Neural crest cell (in vitro differentiated cells): ENCODE results near the gene IER3. TPM values are rescaled to one million over a fixed set of nuclear protein-coding genes. Genes with fewer than 3 reads are reported as not detected.

Source experiments
- DNase-seq: peaks from one replicate; pipeline ENCODE4 v3.0.0; 2021; ENCODE audit warnings: low read depth, mixed read lengths, low spot score
- H3K27ac Mint-ChIP-seq: one replicate; pipeline ENCODE4 v1.8.0; 2021; ENCODE audit warnings: mild to moderate bottlenecking, mixed read lengths; ENCODE audit not compliant: unreplicated experiment
- H3K27me3 Mint-ChIP-seq: 2 replicates; pipeline ENCODE4 v1.8.0; 2021; ENCODE audit warnings: low read depth, mild to moderate bottlenecking, mixed read lengths
- H3K36me3 Mint-ChIP-seq: 2 replicates; pipeline ENCODE4 v1.8.0; 2021; ENCODE audit warnings: low read depth, mild to moderate bottlenecking, mixed read lengths
- H3K4me1 Mint-ChIP-seq: 2 replicates; pipeline ENCODE4 v1.8.0; 2021; ENCODE audit warnings: mixed read lengths
- H3K4me3 Mint-ChIP-seq: one replicate; pipeline ENCODE4 v1.8.0; 2021; ENCODE audit warnings: mild to moderate bottlenecking, mixed read lengths
- H3K9me3 Mint-ChIP-seq: 2 replicates; pipeline ENCODE4 v1.8.0; 2021; ENCODE audit warnings: mixed read lengths
- CTCF ChIP-seq: fragments of 200-600 bp; sonication (generic); conservative IDR thresholded peaks from 2 replicates; pipeline ENCODE4 v1.5.0; 2021; ENCODE audit warnings: antibody characterized with exemption, mild to moderate bottlenecking
- total RNA-seq: library from RNA; stranded (reverse); gene quantifications from 2 replicates; pipeline ENCODE4 v1.2.1, GENCODE V29; 2021

Gene IER3
- total RNA-seq, 1 donor from 2014 or later, result 6.3 TPM

GRCh38 chr6:30779850-30780641 lies 35.7 kb upstream of the IER3 start:
- peaks cover 4% of the 10 kb centered on the region for H3K9me3 Mint-ChIP-seq
- no peak overlapping the region for H3K27ac Mint-ChIP-seq
- DNase-seq, result no peak
- no peak for TF ChIP-seq CTCF
- H3K4me1 Mint-ChIP-seq, result peaks cover 18% of the 10 kb centered on the region
- H3K4me3 Mint-ChIP-seq, result no peak overlapping the region
- H3K36me3 Mint-ChIP-seq, result no peaks in the 10 kb centered on the region
- H3K27me3 Mint-ChIP-seq, result no peaks in the 10 kb centered on the region

- H3K4me1 Mint-ChIP-seq, result peaks cover 24% of the 10 kb centered on the region
- no peaks in the 10 kb centered on the region for H3K36me3 Mint-ChIP-seq
- no peaks in the 10 kb centered on the region for H3K27me3 Mint-ChIP-seq
- DNase-seq, result no peak
- no peak overlapping the region for H3K4me3 Mint-ChIP-seq
- peaks cover 4% of the 10 kb centered on the region for H3K9me3 Mint-ChIP-seq
- no peak overlapping the region for H3K27ac Mint-ChIP-seq
- no peak for TF ChIP-seq CTCF
These were observed 33.8 kb upstream of the IER3 start for GRCh38 chr6:30778001-30778635.

- DNase-seq, result no peak
- Mint-ChIP-seq H3K36me3 (no peaks in the 10 kb centered on the region), H3K27ac (no peak overlapping the region), H3K9me3 (peaks cover 4% of the 10 kb centered on the region), H3K4me3 (no peak overlapping the region), H3K27me3 (no peaks in the 10 kb centered on the region), H3K4me1 (peaks cover 19% of the 10 kb centered on the region)
- no peak for TF ChIP-seq CTCF
These were observed 32.8 kb upstream of the IER3 start for GRCh38 chr6:30777155-30777485.

GRCh38 chr6:30776390-30777154 lies 32.2 kb upstream of the IER3 start:
- H3K27ac Mint-ChIP-seq, result no peak overlapping the region
- DNase-seq, result no peak
- no peak for TF ChIP-seq CTCF
- H3K36me3 Mint-ChIP-seq, result no peaks in the 10 kb centered on the region
- no peak overlapping the region for H3K4me3 Mint-ChIP-seq
- H3K9me3 Mint-ChIP-seq, result peaks cover 4% of the 10 kb centered on the region
- no peaks in the 10 kb centered on the region for H3K27me3 Mint-ChIP-seq
- peaks cover 19% of the 10 kb centered on the region for H3K4me1 Mint-ChIP-seq

GRCh38 chr6:30775104-30775503 lies 30.8 kb upstream of the IER3 start:
- DNase-seq, result no peak
- Mint-ChIP-seq H3K9me3 (no peaks in the 10 kb centered on the region), H3K36me3 (no peaks in the 10 kb centered on the region), H3K4me1 (peaks cover 21% of the 10 kb centered on the region), H3K27ac (no peak overlapping the region), H3K27me3 (no peaks in the 10 kb centered on the region), H3K4me3 (no peak overlapping the region)
- TF ChIP-seq CTCF, result no peak
